ENCODE data around the gene SIGMAR1.

The SIGMAR1 gene

GRCh38 chr9:34630402-34631154 lies 7.0 kb downstream of the SIGMAR1 start:
- no peak for DNase-seq (ENCODE audit: low read depth in 2 of 2)

GRCh38 chr9:34629491-34629808 lies 8.1 kb downstream of the SIGMAR1 start:
- no peak for DNase-seq (ENCODE audit: low read depth in 2 of 2)

GRCh38 chr9:34628656-34629490 lies 8.7 kb downstream of the SIGMAR1 start, which contains the start of gene ARID3C:
ARID3C (minus strand) TSS chr9:34629066; CDS start chr9:34628014, 1,052 bp downstream.
- DNase-seq (ENCODE audit: low read depth in 2 of 2), result peak; percentile 27 to 51

- no peak for DNase-seq (ENCODE audit: low read depth in 2 of 2)
These were observed 9.6 kb downstream of the SIGMAR1 start for GRCh38 chr9:34627716-34628655.

GRCh38 chr9:34625186-34625486 lies 12.5 kb downstream of the SIGMAR1 start:
- DNase-seq (ENCODE audit: low read depth in 2 of 2), result no peak

GRCh38 chr9:34624475-34625185 lies 13.0 kb downstream of the SIGMAR1 start:
- DNase-seq (ENCODE audit: low read depth in 2 of 2), result no peak

- no peak for DNase-seq (ENCODE audit: low read depth in 2 of 2)
These were observed 14.0 kb downstream of the SIGMAR1 start for GRCh38 chr9:34623374-34624235.

- DNase-seq (ENCODE audit: low read depth in 2 of 2), result peak; percentile 71 to 80
These were observed 17.3 kb downstream of the SIGMAR1 start, which contains the start of gene DCTN3 for GRCh38 chr9:34620061-34620994. DCTN3 (minus strand) TSS chr9:34620495; CDS start chr9:34620464, 31 bp downstream.

GRCh38 chr9:34615132-34615531 lies 22.5 kb downstream of the SIGMAR1 start:
- no peak for DNase-seq (ENCODE audit: low read depth in 2 of 2)

- DNase-seq (ENCODE audit: low read depth in 2 of 2), result peak; percentile 52 to 56
These were observed 24.7 kb downstream of the SIGMAR1 start for GRCh38 chr9:34612788-34613390.

GRCh38 chr9:34611811-34612787 lies 25.5 kb downstream of the SIGMAR1 start, which contains the start of gene RPP25L:
RPP25L (minus strand) TSS chr9:34612097; CDS start chr9:34611296, 801 bp downstream.
- DNase-seq (ENCODE audit: low read depth in 2 of 2), result peak; percentile 73 to 90

- no peak for DNase-seq (ENCODE audit: low read depth in 2 of 2)
These were observed 26.3 kb downstream of the SIGMAR1 start for GRCh38 chr9:34611251-34611810.

GRCh38 chr9:34610434-34611206 lies 27.0 kb downstream of the SIGMAR1 start:
- DNase-seq (ENCODE audit: low read depth in 2 of 2), result no peak

GRCh38 chr9:34607331-34607730 lies 30.3 kb downstream of the SIGMAR1 start:
- no peak for DNase-seq (ENCODE audit: low read depth in 2 of 2)

- DNase-seq (ENCODE audit: low read depth in 2 of 2), result no peak
These were observed 30.7 kb downstream of the SIGMAR1 start for GRCh38 chr9:34606905-34607304.

GRCh38 chr9:34606190-34606589 lies 31.4 kb downstream of the SIGMAR1 start:
- DNase-seq (ENCODE audit: low read depth in 2 of 2), result no peak
